HCT116 (cell line): Measurements from ENCODE around the gene BLNK. TPM values are rescaled to one million over a fixed set of nuclear protein-coding genes. Genes with fewer than 3 reads are reported as not detected.

Experiments used
- ATAC-seq: fragments of 200-7000 bp; cut with Tn5 transposase; 2 replicates; pipeline ENCODE4 v1.9.1; 2020; ENCODE audit warnings: mild to moderate bottlenecking, moderate library complexity
- BruUV-seq: library from RNA; stranded (reverse); fragments of 400-500 nt; replicated peaks from 2 replicates; lab custom pipeline; 2021; lab: Mats Ljungman, UMichigan
- CTCF ChIA-PET: fragments of 300-600 bp; sonication (Branson Sonifier 250); formaldehyde crosslinking; loops from one replicate; lab custom pipeline; 2021; ENCODE audit warnings: antibody characterized with exemption; lab: Charles Lee
- POLR2A ChIA-PET: fragments of 300-600, 350-600 bp; sonication (Branson Sonifier 250); formaldehyde crosslinking; loops from one replicate; lab custom pipeline; 2021; ENCODE audit warnings: antibody characterized with exemption; lab: Charles Lee
- RAD21 ChIA-PET, 2 experiments: fragments of 300-600 bp; sonication (Branson Sonifier 250); formaldehyde crosslinking; loops; one replicate each; lab custom pipeline; 2023; ENCODE audit warnings: low total read pairs in 2 of 2; ENCODE audit not compliant: uncharacterized antibody in 2 of 2, unreplicated experiment in 2 of 2, low non-redundant PET in 1 of 2; lab: Charles Lee
- DNase-seq: peaks from one replicate; pipeline ENCODE4 v3.0.0-alpha.2; 2010; ENCODE audit warnings: low read depth, low spot score
- H2AFZ ChIP-seq: fragments of 200-600 bp; shearing (Covaris generic), sonication (generic); 2 replicates; pipeline ENCODE4 v1.6.1; 2017; ENCODE audit warnings: low read depth, mixed run types, mixed read lengths, antibody characterized with exemption, low read length; ENCODE audit not compliant: poor library complexity, severe bottlenecking
- H3K27ac ChIP-seq: 2 replicates; pipeline ENCODE4 v1.5.1; 2012; ENCODE audit warnings: low read depth, low read length
- H3K27me3 ChIP-seq: fragments of 200-600 bp; sonication (generic); 2 replicates; pipeline ENCODE4 v1.6.1; 2016; ENCODE audit warnings: mixed run types, low read length, mixed read lengths; ENCODE audit not compliant: insufficient read depth
- H3K36me3 ChIP-seq, 2 experiments: fragments of 200-500 bp in 1 of 2; fragments of 200-600 bp in 1 of 2; sonication (Bioruptor generic) in 1 of 2; sonication (generic) in 1 of 2; 2 replicates each; pipeline versions ENCODE4 v1.5.1 to v1.6.1; 2014 to 2016; ENCODE audit warnings: low read length in 2 of 2, inconsistent platforms in 1 of 2, mixed read lengths in 1 of 2, mixed run types in 1 of 2; ENCODE audit not compliant: insufficient read depth in 2 of 2, control insufficient read depth in 1 of 2
- H3K4me1 ChIP-seq, 2 experiments: fragments of 200-600 bp in 1 of 2; sonication (generic) in 1 of 2; 2 replicates each; pipeline versions ENCODE4 v1.5.1 to v1.6.1; 2012 to 2017; ENCODE audit warnings: low read length in 2 of 2, inconsistent platforms in 1 of 2, mild to moderate bottlenecking in 1 of 2, mixed read lengths in 1 of 2, mixed run types in 1 of 2, moderate library complexity in 1 of 2; ENCODE audit not compliant: insufficient read depth in 2 of 2, control insufficient read depth in 1 of 2
- H3K4me2 ChIP-seq: fragments of 200-600 bp; sonication (generic); 2 replicates; pipeline ENCODE4 v1.6.1; 2017; ENCODE audit warnings: mixed run types, low read length, mixed read lengths
- H3K4me3 ChIP-seq, 2 experiments: fragments of 200-600 bp in 1 of 2; sonication (generic) in 1 of 2; replicated peaks in 1 of 2; 2 replicates each; pipeline ENCODE4 v1.5.1; 2011 to 2016; ENCODE audit warnings: low read length in 2 of 2, control low read depth in 1 of 2, low read depth in 1 of 2, mild to moderate bottlenecking in 1 of 2, mixed read lengths in 1 of 2, mixed run types in 1 of 2
- H3K79me2 ChIP-seq: fragments of 200-600 bp; sonication (generic); 2 replicates; pipeline ENCODE4 v1.6.1; 2017; ENCODE audit warnings: mild to moderate bottlenecking, mixed run types, low read length, moderate library complexity, mixed read lengths; ENCODE audit not compliant: insufficient read depth
- H3K9ac ChIP-seq: fragments of 200-600 bp; sonication (generic); 2 replicates; pipeline ENCODE4 v1.6.1; 2016; ENCODE audit warnings: low read length, mixed read lengths
- H3K9me2 ChIP-seq: fragments of 200-600 bp; sonication (generic), shearing (Covaris generic); 2 replicates; pipeline ENCODE4 v1.6.1; 2017; ENCODE audit warnings: mixed run types, mild to moderate bottlenecking, moderate library complexity; ENCODE audit not compliant: insufficient read depth
- H3K9me3 ChIP-seq, 2 experiments: fragments of 200-500 bp in 1 of 2; fragments of 200-600 bp in 1 of 2; sonication (Bioruptor generic) in 1 of 2; sonication (generic) in 1 of 2; 2 replicates each; pipeline ENCODE4 v1.6.1; 2014 to 2017; ENCODE audit warnings: low read length in 2 of 2, mixed read lengths in 2 of 2, inconsistent platforms in 1 of 2, low read depth in 1 of 2, mild to moderate bottlenecking in 1 of 2, mixed run types in 1 of 2, moderate library complexity in 1 of 2; ENCODE audit not compliant: control insufficient read depth in 1 of 2, insufficient read depth in 1 of 2
- H4K20me1 ChIP-seq: fragments of 200-600 bp; sonication (generic), shearing (Covaris generic); 2 replicates; pipeline ENCODE4 v1.6.1; 2017; ENCODE audit warnings: mixed run types, mild to moderate bottlenecking, moderate library complexity; ENCODE audit not compliant: insufficient read depth
- CBX3 ChIP-seq: IDR thresholded peaks from 2 replicates; pipeline ENCODE4 v1.6.1; 2012; ENCODE audit warnings: low read depth
- CTCF ChIP-seq, 3 experiments: fragments of 200-600 bp in 1 of 3; sonication (generic) in 1 of 3; IDR thresholded peaks in 2 of 3; conservative IDR thresholded peaks in 1 of 3; 2 replicates each; pipeline ENCODE4 v1.5.1; 2012 to 2017; ENCODE audit warnings: low read depth in 2 of 3, low read length in 2 of 3, antibody characterized with exemption in 1 of 3, borderline replicate concordance in 1 of 3, control low read depth in 1 of 3, mild to moderate bottlenecking in 1 of 3, mixed read lengths in 1 of 3, mixed run types in 1 of 3, moderate library complexity in 1 of 3; ENCODE audit not compliant: insufficient read depth in 1 of 3
- EGR1 ChIP-seq: IDR thresholded peaks from 2 replicates; pipeline ENCODE4 v1.6.1; 2012; ENCODE audit warnings: low read depth
- EZH2 ChIP-seq: fragments of 200-600 bp; sonication (generic); IDR thresholded peaks from 2 replicates; pipeline ENCODE4 v1.6.1; 2017; ENCODE audit warnings: antibody characterized with exemption, mixed run types
- EZH2phosphoT487 ChIP-seq: fragments of 200-600 bp; IDR thresholded peaks from 2 replicates; pipeline ENCODE4 v1.6.1; 2018; ENCODE audit warnings: antibody characterized with exemption, borderline replicate concordance
- JUND ChIP-seq: IDR thresholded peaks from 2 replicates; pipeline ENCODE4 v1.6.1; 2012
- SRF ChIP-seq: IDR thresholded peaks from 2 replicates; pipeline ENCODE4 v1.6.1; 2012; ENCODE audit warnings: low read depth
- ZBTB33 ChIP-seq: IDR thresholded peaks from 2 replicates; pipeline ENCODE4 v1.6.1; 2011; ENCODE audit warnings: mild to moderate bottlenecking, low read length, moderate library complexity; ENCODE audit not compliant: insufficient replicate concordance; ENCODE audit errors: extremely low read depth
- ZFX ChIP-seq: fragments of 450-650 bp; IDR thresholded peaks from 2 replicates; pipeline ENCODE4 v1.6.1; 2017
- ZNF274 ChIP-seq: fragments of 200-500 bp; sonication (Bioruptor generic); IDR thresholded peaks from 2 replicates; pipeline ENCODE4 v1.6.1; 2014; ENCODE audit warnings: mild to moderate bottlenecking, low read depth, low read length, inconsistent platforms
- intact Hi-C: fragments of 100-400 bp; cut with micrococcal nuclease; formaldehyde crosslinking; loops from 2 replicates; pipeline ENCODE4 v1.10.0; 2022
- total RNA-seq: library from RNA; stranded (reverse); gene quantifications from one replicate; pipeline ENCODE4 v1.2.1, GENCODE V29; 2021; ENCODE audit not compliant: unreplicated experiment
- TF ChIP-seq, protein P1 (sequence below): IDR thresholded peaks from 2 replicates; pipeline ENCODE4 v1.6.1; 2012
- TF ChIP-seq, protein P2 (sequence below): IDR thresholded peaks from 2 replicates; pipeline ENCODE4 v1.6.1; 2012
- TF ChIP-seq, protein P3 (sequence below): IDR thresholded peaks from 2 replicates; pipeline ENCODE4 v1.6.1; 2012; ENCODE audit warnings: low read depth

Gene BLNK
- total RNA-seq, 1 experiment from 2014 or later = 0.59 TPM

DNA sequence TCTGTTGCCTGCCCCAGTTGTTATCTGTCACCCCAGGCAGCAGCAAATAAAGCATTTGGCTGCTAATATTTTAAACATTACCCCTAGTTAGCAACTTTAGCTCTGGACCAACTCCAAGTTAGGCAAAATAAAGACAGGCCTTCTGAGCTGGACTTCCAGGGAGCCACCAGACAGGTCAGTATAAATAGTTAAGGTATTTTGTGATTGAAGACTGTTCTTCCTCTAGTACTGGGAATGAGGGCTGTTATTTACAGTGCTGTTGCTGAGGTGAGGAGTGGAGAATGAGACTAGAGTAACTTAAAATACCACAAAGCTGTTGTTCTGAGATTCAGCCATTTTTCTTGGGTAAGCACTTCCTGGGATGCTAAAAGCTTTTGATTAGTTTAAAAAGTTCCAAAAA lies 101.1 kb downstream of the BLNK start:
- TF ChIP-seq JUND (no peak), EZH2 (no peak), ZFX (no peak)
- TF ChIP-seq, protein P1, sequence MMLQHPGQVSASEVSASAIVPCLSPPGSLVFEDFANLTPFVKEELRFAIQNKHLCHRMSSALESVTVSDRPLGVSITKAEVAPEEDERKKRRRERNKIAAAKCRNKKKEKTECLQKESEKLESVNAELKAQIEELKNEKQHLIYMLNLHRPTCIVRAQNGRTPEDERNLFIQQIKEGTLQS = no peak
- TF ChIP-seq, all 23 proteins: peak for 0
- BruUV-seq = no TSS peak
- H3K4me2 ChIP-seq = no peak overlapping the region
- no peak overlapping the region for H2AFZ ChIP-seq
- no peak overlapping the region for H3K4me3 ChIP-seq
- H3K9me2 ChIP-seq = no peaks in the 10 kb centered on the region
- DNase-seq (no peak), ATAC-seq (no peak)
- no peaks in the 10 kb centered on the region for H3K79me2 ChIP-seq
- ChIA-PET POLR2A (no interaction called here), CTCF (no interaction called here), RAD21 (no interaction called here)
- H3K27me3 ChIP-seq = no peaks in the 10 kb centered on the region
- H3K4me1 ChIP-seq = no peaks in the 10 kb centered on the region
- no peak overlapping the region for H3K27ac ChIP-seq
- H3K9me3 ChIP-seq = 0 out of 4 replicates have a peak, but pooled peaks cover 0 to 5% of the 10 kb centered on the region in 2 experiments
- intact Hi-C loops = no loop called here
- no peaks in the 10 kb centered on the region for H3K36me3 ChIP-seq
- no peaks in the 10 kb centered on the region for H4K20me1 ChIP-seq
- H3K9ac ChIP-seq = no peak overlapping the region

DNA sequence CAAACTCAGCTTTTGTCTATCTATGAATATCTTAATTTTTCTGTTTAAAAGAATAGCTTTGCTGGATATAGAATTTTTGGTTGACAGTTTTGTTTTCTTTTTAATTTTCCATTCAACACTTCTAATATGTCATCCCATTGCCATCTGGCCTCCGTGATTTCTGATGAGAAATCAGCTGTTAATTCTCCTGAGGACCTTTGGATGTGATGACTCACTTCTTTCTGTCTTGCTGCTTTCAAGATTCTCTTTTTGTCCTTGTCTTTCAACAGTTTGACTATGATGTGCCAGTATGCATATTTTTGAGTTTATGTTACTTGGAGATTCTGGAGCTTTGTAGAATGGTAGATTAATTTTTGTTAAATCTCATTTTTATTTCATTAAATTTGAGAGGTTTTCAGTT lies 102.8 kb downstream of the BLNK start:
- Histone ChIP-seq H3K4me1 (no peaks in the 10 kb centered on the region), H3K79me2 (no peaks in the 10 kb centered on the region), H3K36me3 (no peaks in the 10 kb centered on the region), H4K20me1 (no peaks in the 10 kb centered on the region), H3K27me3 (no peaks in the 10 kb centered on the region), H3K4me2 (no peak overlapping the region), H2AFZ (no peak overlapping the region), H3K9ac (no peak overlapping the region), H3K9me2 (no peaks in the 10 kb centered on the region), H3K9me3 (0 out of 4 replicates have a peak, but pooled peaks cover 0 to 5% of the 10 kb centered on the region in 2 experiments), H3K4me3 (no peak overlapping the region), H3K27ac (no peak overlapping the region)
- BruUV-seq = no TSS peak
- no peak for DNase-seq
- no peak for ATAC-seq
- CTCF ChIA-PET = no interaction called here
- intact Hi-C loops = no loop called here
- RAD21 ChIA-PET = no interaction called here
- POLR2A ChIA-PET = no interaction called here
- TF ChIP-seq EZH2phosphoT487 (no peak), ZNF274 (no peak), CTCF (IDR thresholded peaks at IDR 0.05 in 2 of 3, conservative IDR thresholded peaks at IDR 0.05 in 1 of 3; ENCODE audit: borderline replicate concordance in 1 of 3, insufficient read depth in 1 of 3, low read depth in 2 of 3, low read length in 2 of 3) (no peak), ZBTB33 (no peak), EGR1 (no peak), EZH2 (no peak), CBX3 (no peak), SRF (no peak)
- TF ChIP-seq, protein P2, sequence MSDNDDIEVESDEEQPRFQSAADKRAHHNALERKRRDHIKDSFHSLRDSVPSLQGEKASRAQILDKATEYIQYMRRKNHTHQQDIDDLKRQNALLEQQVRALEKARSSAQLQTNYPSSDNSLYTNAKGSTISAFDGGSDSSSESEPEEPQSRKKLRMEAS = no peak
- TF ChIP-seq, protein P3, sequence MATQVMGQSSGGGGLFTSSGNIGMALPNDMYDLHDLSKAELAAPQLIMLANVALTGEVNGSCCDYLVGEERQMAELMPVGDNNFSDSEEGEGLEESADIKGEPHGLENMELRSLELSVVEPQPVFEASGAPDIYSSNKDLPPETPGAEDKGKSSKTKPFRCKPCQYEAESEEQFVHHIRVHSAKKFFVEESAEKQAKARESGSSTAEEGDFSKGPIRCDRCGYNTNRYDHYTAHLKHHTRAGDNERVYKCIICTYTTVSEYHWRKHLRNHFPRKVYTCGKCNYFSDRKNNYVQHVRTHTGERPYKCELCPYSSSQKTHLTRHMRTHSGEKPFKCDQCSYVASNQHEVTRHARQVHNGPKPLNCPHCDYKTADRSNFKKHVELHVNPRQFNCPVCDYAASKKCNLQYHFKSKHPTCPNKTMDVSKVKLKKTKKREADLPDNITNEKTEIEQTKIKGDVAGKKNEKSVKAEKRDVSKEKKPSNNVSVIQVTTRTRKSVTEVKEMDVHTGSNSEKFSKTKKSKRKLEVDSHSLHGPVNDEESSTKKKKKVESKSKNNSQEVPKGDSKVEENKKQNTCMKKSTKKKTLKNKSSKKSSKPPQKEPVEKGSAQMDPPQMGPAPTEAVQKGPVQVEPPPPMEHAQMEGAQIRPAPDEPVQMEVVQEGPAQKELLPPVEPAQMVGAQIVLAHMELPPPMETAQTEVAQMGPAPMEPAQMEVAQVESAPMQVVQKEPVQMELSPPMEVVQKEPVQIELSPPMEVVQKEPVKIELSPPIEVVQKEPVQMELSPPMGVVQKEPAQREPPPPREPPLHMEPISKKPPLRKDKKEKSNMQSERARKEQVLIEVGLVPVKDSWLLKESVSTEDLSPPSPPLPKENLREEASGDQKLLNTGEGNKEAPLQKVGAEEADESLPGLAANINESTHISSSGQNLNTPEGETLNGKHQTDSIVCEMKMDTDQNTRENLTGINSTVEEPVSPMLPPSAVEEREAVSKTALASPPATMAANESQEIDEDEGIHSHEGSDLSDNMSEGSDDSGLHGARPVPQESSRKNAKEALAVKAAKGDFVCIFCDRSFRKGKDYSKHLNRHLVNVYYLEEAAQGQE = no peak
